Hematopoietic multipotent progenitor cell treated with erythropoietin and hydrocortisone succinate and interleukin-3 and kit ligand, for 15 days (in vitro differentiated cells): ENCODE data around the gene HAUS1.
A peak's percentile ranks its signal among the peaks of the same experiment; 100 is the strongest.
"Not testable (repeated sequence)": the region's sequence is repeated elsewhere in the genome, so short reads cannot be mapped to it uniquely, and the experiment has no call there.

Experiments used
- DNase-seq: peaks from one replicate; pipeline ENCODE4 v3.0.0-alpha.2; 2015; ENCODE audit warnings: low spot score

Gene HAUS1

GRCh38 chr18:46095532-46095931 is 8.7 kb upstream of the HAUS1 start:
- DNase-seq = no peak

- no peak for DNase-seq
These were observed 7.4 kb upstream of the HAUS1 start for GRCh38 chr18:46096651-46097300.

GRCh38 chr18:46097431-46097800 is 6.8 kb upstream of the HAUS1 start:
- DNase-seq = peak; percentile 20

GRCh38 chr18:46097801-46098615 is 6.2 kb upstream of the HAUS1 start, which contains the start of gene ATP5F1A:
Gene ATP5F1A, minus strand, starts transcription at chr18:46098296. Its CDS starts 65 bp downstream, at chr18:46098231.
- peak; percentile 82 for DNase-seq

- no peak for DNase-seq
These were observed 5.6 kb upstream of the HAUS1 start for GRCh38 chr18:46098616-46098933.

GRCh38 chr18:46099463-46099862 is 4.7 kb upstream of the HAUS1 start:
- no peak for DNase-seq

GRCh38 chr18:46109386-46109785 is 5.2 kb downstream of the HAUS1 start:
- no peak for DNase-seq

- no peak for DNase-seq
These were observed 6.2 kb downstream of the HAUS1 start for GRCh38 chr18:46110406-46110805.

GRCh38 chr18:46113751-46114150 is 9.6 kb downstream of the HAUS1 start:
- no peak for DNase-seq

- not testable (repeated sequence) for DNase-seq
These were observed 22.4 kb downstream of the HAUS1 start for GRCh38 chr18:46126625-46127024.

GRCh38 chr18:46130061-46130460 is 25.9 kb downstream of the HAUS1 start:
- DNase-seq = no peak

GRCh38 chr18:46130549-46130948 is 26.4 kb downstream of the HAUS1 start:
- DNase-seq = not testable (repeated sequence)

- DNase-seq = no peak
These were observed 29.3 kb downstream of the HAUS1 start for GRCh38 chr18:46133534-46133933.

- DNase-seq = no peak
These were observed 30.9 kb downstream of the HAUS1 start for GRCh38 chr18:46134920-46135675.

GRCh38 chr18:46140173-46140572 is 36.0 kb downstream of the HAUS1 start:
- DNase-seq = no peak

GRCh38 chr18:46141199-46141598 is 37.0 kb downstream of the HAUS1 start:
- DNase-seq = no peak

GRCh38 chr18:46148810-46149209 is 44.6 kb downstream of the HAUS1 start:
- DNase-seq = peak; percentile 81

- peak; percentile 20 for DNase-seq
These were observed 48.2 kb downstream of the HAUS1 start for GRCh38 chr18:46152436-46152807.

GRCh38 chr18:46152808-46153617 is 48.8 kb downstream of the HAUS1 start:
- peak; percentile 81 for DNase-seq

- DNase-seq = no peak
These were observed 51.5 kb downstream of the HAUS1 start for GRCh38 chr18:46155641-46156051.

GRCh38 chr18:46156124-46156745 is 52.0 kb downstream of the HAUS1 start:
- no peak for DNase-seq

- DNase-seq = no peak
These were observed 52.7 kb downstream of the HAUS1 start for GRCh38 chr18:46156843-46157242.
